ENCODE results near the gene SSNA1.

SSNA1 gene

DNA sequence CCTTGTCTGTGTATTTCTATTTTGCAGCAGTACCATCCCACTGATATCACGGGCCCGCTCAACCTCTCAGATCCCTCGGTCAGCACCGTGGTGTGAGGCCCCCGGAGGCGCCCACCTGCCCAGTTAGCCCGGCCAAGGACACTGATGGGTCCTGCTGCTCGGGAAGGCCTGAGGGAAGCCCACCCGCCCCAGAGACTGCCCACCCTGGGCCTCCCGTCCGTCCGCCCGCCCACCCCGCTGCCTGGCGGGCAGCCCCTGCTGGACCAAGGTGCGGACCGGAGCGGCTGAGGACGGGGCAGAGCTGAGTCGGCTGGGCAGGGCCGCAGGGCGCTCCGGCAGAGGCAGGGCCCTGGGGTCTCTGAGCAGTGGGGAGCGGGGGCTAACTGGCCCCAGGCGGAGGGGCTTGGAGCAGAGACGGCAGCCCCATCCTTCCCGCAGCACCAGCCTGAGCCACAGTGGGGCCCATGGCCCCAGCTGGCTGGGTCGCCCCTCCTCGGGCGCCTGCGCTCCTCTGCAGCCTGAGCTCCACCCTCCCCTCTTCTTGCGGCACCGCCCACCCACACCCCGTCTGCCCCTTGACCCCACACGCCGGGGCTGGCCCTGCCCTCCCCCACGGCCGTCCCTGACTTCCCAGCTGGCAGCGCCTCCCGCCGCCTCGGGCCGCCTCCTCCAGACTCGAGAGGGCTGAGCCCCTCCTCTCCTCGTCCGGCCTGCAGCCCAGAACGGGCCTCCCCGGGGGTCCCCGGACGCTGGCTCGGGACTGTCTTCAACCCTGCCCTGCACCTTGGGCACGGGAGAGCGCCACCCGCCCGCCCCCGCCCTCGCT lies 20.5 kb upstream of the SSNA1 start:
- DNase-seq (ENCODE audit: low read depth in 2 of 2, low spot score in 1 of 2) = no peak

DNA sequence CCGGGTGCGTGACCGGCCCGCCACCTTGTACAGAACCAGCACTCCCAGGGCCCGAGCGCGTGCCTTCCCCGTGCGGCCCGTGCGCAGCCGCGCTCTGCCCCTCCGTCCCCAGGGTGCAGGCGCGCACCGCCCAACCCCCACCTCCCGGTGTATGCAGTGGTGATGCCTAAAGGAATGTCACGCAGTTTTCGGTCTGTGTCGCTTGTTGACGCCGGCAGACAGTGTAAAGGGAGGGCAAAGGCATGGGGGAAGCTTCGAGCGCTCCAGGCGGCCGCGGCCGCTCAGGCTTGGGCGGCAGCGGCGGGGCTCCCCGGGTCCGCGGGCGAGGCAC lies 19.9 kb upstream of the SSNA1 start:
- DNase-seq (ENCODE audit: low read depth in 2 of 2, low spot score in 1 of 2) = no peak

GRCh38 chr9:137168904-137169856 lies 19.3 kb upstream of the SSNA1 start:
- no peak for DNase-seq (ENCODE audit: low read depth in 2 of 2, low spot score in 1 of 2)

GRCh38 chr9:137169896-137170358 lies 18.5 kb upstream of the SSNA1 start, which contains the start of gene LRRC26:
Gene LRRC26 (minus strand): TSS chr9:137170051. CDS start chr9:137169943, 108 bp downstream.
- no peak for DNase-seq (ENCODE audit: low read depth in 2 of 2, low spot score in 1 of 2)

DNA sequence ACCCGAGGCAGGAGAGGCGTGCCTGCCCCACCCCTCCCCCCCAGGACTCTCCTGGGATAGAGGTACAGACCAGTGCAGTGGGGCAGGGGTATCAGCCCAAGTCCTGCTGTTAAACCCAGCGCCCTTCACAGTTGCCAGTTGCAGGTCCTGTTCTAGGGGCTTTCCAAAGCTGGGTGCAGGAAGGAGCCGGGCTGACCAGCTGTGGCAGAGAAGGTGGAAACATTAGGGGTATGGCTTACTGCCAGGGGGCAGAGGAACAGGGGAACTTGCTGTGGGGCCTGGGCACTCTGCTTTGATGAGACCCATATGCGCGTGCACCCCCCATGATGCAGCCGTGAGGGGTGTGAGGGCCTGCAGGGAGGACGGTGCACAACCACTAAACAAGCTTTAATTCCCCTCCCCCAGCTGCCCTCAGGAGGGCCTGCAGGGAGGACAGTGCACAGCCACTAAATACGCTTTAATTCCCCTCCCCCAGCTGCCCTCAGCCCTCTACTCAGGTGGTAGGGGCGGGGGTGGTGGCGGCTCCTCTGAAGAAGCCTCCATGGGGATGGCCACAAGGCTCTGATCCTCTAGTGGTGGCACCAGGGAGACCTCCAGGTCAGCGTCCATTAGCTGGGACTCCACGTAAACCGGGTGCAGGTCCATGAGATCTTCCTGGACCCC lies 17.9 kb upstream of the SSNA1 start:
- no peak for DNase-seq (ENCODE audit: low read depth in 2 of 2, low spot score in 1 of 2)

DNA sequence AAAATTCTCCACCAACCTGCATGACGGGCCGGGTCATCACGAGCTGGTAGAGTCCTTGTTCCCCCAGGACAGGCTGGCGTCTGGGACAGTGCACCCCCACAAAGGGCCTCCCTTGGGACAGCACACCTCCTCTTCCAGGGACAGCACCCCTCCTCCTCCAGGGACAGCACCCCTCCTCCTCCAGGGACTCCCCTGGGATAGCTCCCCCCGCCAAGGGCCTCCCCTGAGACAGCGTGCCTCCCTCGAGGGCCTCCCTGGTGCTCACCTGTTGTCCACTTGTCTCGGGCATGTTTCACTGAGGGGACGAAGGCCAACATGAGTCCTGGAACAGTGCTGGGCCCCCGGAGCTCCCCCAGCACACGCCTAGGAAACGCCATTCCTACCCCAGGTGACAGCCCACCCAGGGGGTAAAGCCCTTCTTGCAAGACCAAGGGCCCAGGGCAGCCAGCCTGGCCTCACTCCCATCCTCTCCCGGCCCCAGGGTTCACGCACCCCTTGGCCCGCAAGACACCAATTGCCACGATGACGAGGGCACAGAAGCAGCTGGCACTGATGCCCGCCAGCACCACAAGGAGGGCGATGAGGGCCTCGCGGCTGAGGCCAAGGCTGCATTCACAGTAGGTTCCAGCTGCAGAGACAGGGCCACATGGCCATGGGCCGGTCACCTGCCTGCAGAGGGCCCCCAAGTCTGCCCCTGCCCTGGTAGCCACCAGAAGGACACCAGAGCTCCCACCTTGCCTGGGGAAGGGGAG lies 17.2 kb upstream of the SSNA1 start:
- DNase-seq (ENCODE audit: low read depth in 2 of 2, low spot score in 1 of 2) = no peak

- no peak for DNase-seq (ENCODE audit: low read depth in 2 of 2, low spot score in 1 of 2)
These were observed 15.3 kb upstream of the SSNA1 start for GRCh38 chr9:137172901-137173795.

DNA sequence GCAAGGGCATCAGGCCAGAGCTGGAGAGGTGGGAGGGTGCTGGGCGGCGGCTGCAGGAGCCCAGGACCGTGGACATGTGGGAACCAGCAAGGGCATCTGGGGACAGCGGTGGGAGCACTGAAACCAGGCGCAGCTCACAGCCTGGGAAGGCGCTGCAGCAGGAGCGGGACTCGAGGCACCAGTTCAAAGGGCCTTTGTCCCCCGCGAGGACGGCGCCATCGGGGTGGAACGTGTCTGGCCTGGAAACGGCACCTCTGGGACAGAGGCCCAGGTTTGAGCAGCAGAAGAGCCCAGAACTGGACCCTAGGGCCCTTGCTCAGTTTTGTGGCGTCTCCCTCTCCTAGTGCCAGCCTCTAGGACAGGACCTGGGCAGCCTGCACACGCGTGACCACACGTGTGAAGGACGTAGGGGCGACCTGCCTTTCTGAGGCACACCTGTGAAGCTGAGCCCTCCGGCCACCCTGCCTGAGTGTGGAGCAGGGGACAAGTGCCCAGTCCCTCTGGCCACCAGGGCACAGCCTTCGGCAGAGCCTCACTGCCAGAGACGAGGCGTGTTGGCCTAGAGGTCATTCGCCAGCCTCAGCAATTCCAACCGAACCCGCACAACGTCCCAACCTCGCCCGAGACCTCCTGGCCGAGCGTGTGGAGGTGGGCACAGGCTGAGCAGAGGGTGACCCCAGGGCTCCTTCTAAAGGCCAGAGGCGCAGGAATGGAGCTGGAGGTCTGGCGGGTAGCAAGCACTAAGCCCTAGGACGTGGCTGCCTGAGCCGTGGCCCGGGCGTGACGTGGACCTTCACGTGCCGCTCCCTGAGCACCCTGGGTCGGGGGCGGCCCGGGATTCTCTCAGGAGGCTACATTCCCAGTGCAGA lies 14.4 kb upstream of the SSNA1 start:
- no peak for DNase-seq (ENCODE audit: low read depth in 2 of 2, low spot score in 1 of 2)

DNA sequence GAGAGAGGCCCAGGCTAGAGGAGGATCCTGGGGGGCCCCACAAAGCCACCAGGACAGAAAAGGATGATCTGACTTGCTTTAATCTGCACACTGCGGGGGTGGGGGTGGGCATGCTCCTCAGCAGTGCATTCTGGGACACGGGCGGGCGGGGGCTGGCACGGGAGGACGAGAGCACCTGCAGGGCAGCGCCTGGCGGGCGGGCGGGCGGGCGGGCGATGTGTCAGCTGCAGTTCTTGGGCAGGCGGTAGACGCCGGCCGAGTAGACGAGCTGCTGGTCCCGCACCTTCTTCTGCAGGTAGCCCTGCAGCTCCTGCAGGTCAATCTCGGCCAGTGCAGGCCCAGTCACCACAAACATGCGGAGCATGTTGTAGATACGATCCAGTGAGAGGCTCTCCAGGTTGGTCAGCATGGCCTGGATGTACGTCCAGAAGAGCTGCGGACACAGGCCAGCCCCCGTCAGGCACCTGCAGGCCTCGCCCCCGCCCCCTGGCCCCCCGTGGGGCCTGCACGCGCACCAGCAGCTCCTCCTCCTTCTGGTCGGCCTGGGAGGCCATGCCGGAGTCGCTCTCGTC lies 13.7 kb upstream of the SSNA1 start:
- no peak for DNase-seq (ENCODE audit: low read depth in 2 of 2, low spot score in 1 of 2)

DNA sequence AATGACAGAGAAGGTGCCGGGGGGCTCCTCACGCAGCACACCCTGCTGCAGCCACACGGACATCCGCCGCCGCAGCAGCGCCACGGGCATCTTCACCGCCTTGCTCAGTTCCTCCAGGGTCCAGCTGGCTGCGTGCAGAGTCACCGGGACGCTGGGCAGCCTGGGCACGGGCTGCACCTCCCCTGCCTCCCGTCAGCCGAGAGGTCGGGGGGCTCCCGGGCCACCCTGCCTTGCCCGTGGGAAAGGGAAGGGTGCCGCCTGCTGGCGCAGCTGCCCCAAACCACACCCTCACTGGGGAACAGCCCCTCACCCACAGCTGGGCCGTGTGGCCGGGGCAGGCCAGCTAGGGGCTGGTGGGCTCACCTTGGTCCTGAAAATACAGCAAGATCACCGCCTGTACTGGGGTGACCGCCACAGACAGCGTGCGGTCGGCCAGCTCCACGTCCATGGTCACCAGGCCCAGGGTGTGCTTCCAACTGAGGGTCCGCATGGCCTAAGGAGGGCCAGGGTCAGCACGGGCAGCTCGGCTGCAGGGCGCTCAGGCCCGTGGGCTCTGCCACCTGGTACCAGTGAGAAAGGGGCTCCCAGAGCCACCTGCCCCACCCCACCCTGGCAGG lies 13.0 kb upstream of the SSNA1 start:
- DNase-seq (ENCODE audit: low read depth in 2 of 2, low spot score in 1 of 2) = no peak

DNA sequence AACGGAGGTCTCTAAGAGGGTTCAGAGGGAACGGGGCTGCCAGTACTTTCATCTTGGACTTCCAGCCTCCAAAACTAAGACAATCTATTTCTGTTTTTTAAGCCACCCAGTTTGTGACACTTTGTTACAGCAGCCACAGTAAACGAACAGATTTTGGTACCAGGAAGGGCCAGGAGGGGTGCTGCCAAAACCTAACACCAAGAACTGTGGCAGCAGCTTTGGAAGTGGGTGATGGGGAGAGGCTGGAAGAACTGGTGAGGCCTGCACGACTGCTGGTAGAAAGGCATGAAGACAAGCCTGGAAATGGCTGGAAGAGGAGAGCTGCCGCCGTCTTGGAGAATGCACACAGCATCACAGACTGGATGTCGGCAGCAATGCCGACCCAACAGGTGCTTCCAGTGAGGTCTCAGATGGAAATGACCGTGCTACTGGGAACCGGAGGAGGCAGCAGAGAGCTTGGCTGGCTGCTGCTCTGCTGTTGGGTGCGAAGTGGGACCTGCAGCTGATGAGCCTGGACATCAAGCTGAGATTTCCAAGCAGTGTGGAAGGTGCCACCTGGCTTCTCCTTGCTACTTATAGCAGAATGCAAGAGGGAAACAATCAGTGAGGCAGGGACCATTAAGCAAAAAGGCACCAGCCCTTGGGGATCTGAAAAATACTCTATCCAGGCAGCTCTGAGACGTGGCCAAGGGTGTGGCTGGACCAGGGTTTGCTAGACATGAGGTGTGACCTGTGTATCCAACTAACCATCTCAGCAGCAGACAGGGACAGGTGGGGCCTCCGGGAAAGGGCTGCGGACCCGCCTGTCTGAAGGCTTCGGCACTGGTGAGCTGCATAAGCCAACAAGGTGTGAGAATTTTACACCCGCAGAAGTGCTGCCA lies 11.9 kb upstream of the SSNA1 start:
- no peak for DNase-seq (ENCODE audit: low read depth in 2 of 2, low spot score in 1 of 2)

DNA sequence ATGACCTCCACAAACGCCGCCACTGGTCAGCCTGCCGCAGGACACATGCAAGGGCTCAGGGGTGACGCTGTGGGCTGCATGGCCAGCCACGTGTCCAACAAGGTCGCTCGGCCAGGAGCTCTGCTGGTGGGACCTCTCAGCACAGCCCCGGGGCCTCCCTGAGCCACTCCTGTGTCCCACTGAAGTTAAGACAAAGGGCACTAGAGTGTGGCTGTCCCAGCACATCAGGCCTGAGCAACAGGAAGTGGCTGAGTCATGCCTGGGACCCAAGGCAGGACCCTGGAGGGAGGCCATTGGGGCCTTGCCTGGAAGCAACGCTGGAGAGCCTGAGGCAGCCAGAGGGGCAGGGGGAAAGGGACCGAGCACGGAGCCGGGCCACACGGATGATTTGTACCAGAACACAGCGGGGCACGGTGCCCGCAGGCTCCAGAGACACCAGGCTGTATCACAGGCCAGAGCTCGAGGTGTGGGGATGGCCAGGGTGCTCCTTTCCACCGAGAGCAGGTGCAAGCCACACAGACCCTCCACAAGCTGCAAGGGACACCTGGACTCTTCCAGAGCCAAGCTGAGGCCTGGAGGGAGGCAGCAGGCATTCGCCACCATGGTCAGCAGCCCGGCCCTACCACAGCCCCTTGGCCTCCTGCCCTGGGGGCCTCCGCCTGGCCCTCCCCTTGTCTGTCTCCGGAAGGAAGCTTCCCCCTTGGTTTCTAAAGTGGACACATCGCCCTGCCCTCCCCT lies 10.1 kb upstream of the SSNA1 start:
- no peak for DNase-seq (ENCODE audit: low read depth in 2 of 2, low spot score in 1 of 2)

DNA sequence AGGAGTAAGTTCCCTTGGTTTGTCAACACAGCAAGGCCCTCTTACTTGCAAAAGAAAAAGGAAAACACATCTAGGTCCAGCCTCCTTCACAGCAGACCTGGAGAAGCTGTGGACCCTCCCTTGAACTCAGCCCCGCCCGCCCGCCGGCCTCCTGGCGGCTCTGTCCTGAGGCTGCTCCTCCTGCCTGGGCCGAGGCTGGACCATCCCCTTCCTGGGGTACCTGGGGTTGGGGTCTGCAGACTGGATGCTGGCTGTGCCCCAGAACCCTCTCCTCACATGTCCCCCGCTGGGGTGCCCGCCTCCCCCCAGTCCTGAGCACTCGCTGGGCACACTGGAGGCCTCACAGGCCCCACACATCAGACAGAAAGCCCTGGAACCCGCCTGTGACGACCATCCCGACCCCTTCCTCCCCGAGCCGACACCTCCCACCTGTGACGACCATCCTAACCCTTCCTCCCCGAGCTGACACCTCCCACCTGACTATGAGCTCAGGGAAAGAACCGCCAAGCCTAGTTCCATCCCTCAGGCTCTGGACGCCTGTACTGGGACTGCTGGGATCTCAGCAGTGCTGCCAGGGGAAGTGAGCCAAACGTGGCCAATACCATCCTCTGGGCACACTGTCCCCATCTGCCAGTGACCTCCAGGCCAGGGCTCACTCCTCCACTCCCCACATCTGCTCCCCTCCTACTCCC lies 9.4 kb upstream of the SSNA1 start:
- DNase-seq (ENCODE audit: low read depth in 2 of 2, low spot score in 1 of 2) = no peak

- no peak for DNase-seq (ENCODE audit: low read depth in 2 of 2, low spot score in 1 of 2)
These were observed 8.7 kb upstream of the SSNA1 start for GRCh38 chr9:137179761-137180160.

- DNase-seq (ENCODE audit: low read depth in 2 of 2, low spot score in 1 of 2) = no peak
These were observed 8.0 kb upstream of the SSNA1 start for GRCh38 chr9:137180491-137180890.

- DNase-seq (ENCODE audit: low read depth in 2 of 2, low spot score in 1 of 2) = no peak
These were observed 6.8 kb upstream of the SSNA1 start for GRCh38 chr9:137181680-137182079.

All from stimulated activated CD8-positive, alpha-beta memory T cell treated with anti-CD3 and anti-CD28 coated beads, Interleukin-4, amount 100 ng/mL, for 4 hours (primary cell).